ENCODE data around the gene CELF3. TPM values are rescaled to one million over a fixed set of nuclear protein-coding genes. Genes with fewer than 3 reads are reported as not detected.
A peak's percentile ranks its signal among the peaks of the same experiment; 100 is the strongest.

Gene CELF3
- total and polyA plus RNA-seq, 11 donors, result not detected

GRCh38 chr1:151728151-151729054 is 11.8 kb upstream of the CELF3 start:
- ATAC-seq (peak; percentile 86 to 93 (median 91)), DNase-seq (peak in 2 of 5 donors; percentile 43 to 51)
- peak overlapping the region in 7 of 12 donors; percentile 16 to 79 (median 60) for H3K27ac ChIP-seq
- no peak for TF ChIP-seq POLR2A (IDR thresholded peaks at IDR 0.05)
- TF ChIP-seq CTCF (IDR thresholded peaks at IDR 0.05), result no peak
- 24 to 32% (median 26%) methylated on average over 18 to 19 of the region's 19 CpGs for WGBS, 4 donors
- intact Hi-C loops (cut with DNase I), result loop anchor here in 1 of 10 donors (5.0 kb wide), 1 partner anchor 116 kb away; the partner anchor contains the start of gene SNX27
- peaks cover 0 to 21% (median 0%) of the 10 kb centered on the region in 9 donors for H3K27me3 ChIP-seq
- no peaks in the 10 kb centered on the region for H3K36me3 ChIP-seq
- peaks cover 0 to 12% (median 1%) of the 10 kb centered on the region in 12 donors for H3K4me1 ChIP-seq
- no peaks in the 10 kb centered on the region for H3K9me3 ChIP-seq
- peak overlapping the region in 9 of 12 donors; percentile 9 to 38 (median 23) for H3K4me3 ChIP-seq

- H3K4me1 ChIP-seq, result peaks cover 0 to 37% (median 19%) of the 10 kb centered on the region in 12 donors
- intact Hi-C loops (cut with DNase I), result no loop called here
Measured at GRCh38 chr1:151723726-151724370, 7.2 kb upstream of the CELF3 start.

GRCh38 chr1:151721788-151722510 is 5.3 kb upstream of the CELF3 start:
- H3K27ac ChIP-seq, result peak overlapping the region in 3 of 12 donors; percentile 69 to 85 (median 76)
- no peaks in the 10 kb centered on the region for H3K36me3 ChIP-seq
- DNase-seq (no peak), ATAC-seq (no peak)
- H3K27me3 ChIP-seq, result peaks cover 0 to 30% (median 0%) of the 10 kb centered on the region in 9 donors
- TF ChIP-seq POLR2A (IDR thresholded peaks at IDR 0.05), result no peak
- no peak for TF ChIP-seq CTCF (IDR thresholded peaks at IDR 0.05)
- intact Hi-C loops (cut with DNase I), result no loop called here
- H3K4me1 ChIP-seq, result peaks cover 0 to 47% (median 29%) of the 10 kb centered on the region in 12 donors
- 28 to 40% (median 30%) methylated on average over 17 of the region's 17 CpGs for WGBS, 4 donors
- H3K4me3 ChIP-seq, result peak overlapping the region; percentile 27 to 74 (median 58)
- H3K9me3 ChIP-seq, result no peaks in the 10 kb centered on the region

More at GRCh38 chr1:151723726-151724370, 7.2 kb upstream of the CELF3 start:
- Histone ChIP-seq H3K36me3 (no peaks in the 10 kb centered on the region), H3K27me3 (peaks cover 0 to 18% (median 0%) of the 10 kb centered on the region in 9 donors), H3K4me3 (no peak overlapping the region), H3K27ac (no peak overlapping the region), H3K9me3 (no peaks in the 10 kb centered on the region)
- TF ChIP-seq CTCF (IDR thresholded peaks at IDR 0.05), result no peak
- no peak for TF ChIP-seq POLR2A (IDR thresholded peaks at IDR 0.05)
- WGBS, 4 donors, result 50 to 65% (median 59%) methylated on average over 3 of the region's 3 CpGs
- ATAC-seq (no peak), DNase-seq (no peak)

Measured in heart left ventricle (tissue), 16 donors.